Measurements from ENCODE around the gene ATP2A1. TPM values are rescaled to one million over a fixed set of nuclear protein-coding genes. Genes with fewer than 3 reads are reported as not detected.

The ATP2A1 gene
- total and polyA plus RNA-seq, 2 experiments from 2014 or later: 0.73 to 4.0 TPM

GRCh38 chr16:28924399-28924761 lies 46.1 kb downstream of the ATP2A1 start:
- Histone ChIP-seq H3K4me1 (ENCODE audit: insufficient read depth) (peaks cover 10% of the 10 kb centered on the region), H3K27me3 (ENCODE audit: insufficient read depth) (no peaks in the 10 kb centered on the region), H3K27ac (ENCODE audit: low read depth) (peak overlapping the region; percentile 94), H2AFZ (peak overlapping the region; percentile 95), H3K9me2 (ENCODE audit: insufficient read depth) (no peaks in the 10 kb centered on the region), H3K79me2 (replicated peaks; ENCODE audit: insufficient read depth) (0 out of 2 replicates have a peak, but pooled peaks cover 4% of the 10 kb centered on the region), H4K20me1 (replicated peaks; ENCODE audit: insufficient read depth) (no peaks in the 10 kb centered on the region; the same call in 1 of the 2 replicates), H3K36me3 (ENCODE audit: insufficient read depth) (no peaks in the 10 kb centered on the region), H3F3A (replicated peaks; ENCODE audit: low read depth) (peaks cover 20% of the 10 kb centered on the region), H3K4me2 (peak overlapping the region; percentile 97), H3K4me3 (peak overlapping the region; percentile 98)
- peak overlapping the region; percentile 96 for H3K27ac Mint-ChIP-seq
- ATAC-seq: no peak; the same call in 2 of the 3 replicates
- H3K4me1 Mint-ChIP-seq: peaks cover 11% of the 10 kb centered on the region
- H3K4me3 Mint-ChIP-seq: peak overlapping the region; percentile 95
- no peaks in the 10 kb centered on the region; the same call in 1 of the 3 replicates for H3K9me3 Mint-ChIP-seq
- DNase-seq (ENCODE audit: low spot score): no peak
- TF ChIP-seq ZNF114 (CRISPR knock-in tag; IDR thresholded peaks at IDR 0.05) (no peak), POLR2AphosphoS5 (IDR thresholded peaks at IDR 0.05; ENCODE audit: low read depth) (peak; percentile 66), ZNF331 (CRISPR knock-in tag; IDR thresholded peaks at IDR 0.05; ENCODE audit: low read depth) (no peak), REST (IDR thresholded peaks at IDR 0.05; ENCODE audit: unreplicated experiment) (no peak), ZNF462 (CRISPR knock-in tag; IDR thresholded peaks at IDR 0.05) (no peak), NANOG (IDR thresholded peaks at IDR 0.05; ENCODE audit: borderline replicate concordance) (no peak), CREB1 (CRISPR knock-in tag; IDR thresholded peaks at IDR 0.05; ENCODE audit: low read depth) (no peak), EZH2 (IDR thresholded peaks at IDR 0.05; ENCODE audit: low read depth, unreplicated experiment) (no peak), CTCF (conservative IDR thresholded peaks at IDR 0.05; ENCODE audit: low read depth in 2 of 2) (peak; percentile 27 to 30)
- peaks cover 10% of the 10 kb centered on the region; the same call in 2 of the 3 replicates for H3K36me3 Mint-ChIP-seq (ENCODE audit: low read depth)
- H3K27me3 Mint-ChIP-seq (ENCODE audit: insufficient read depth, low read depth, poor library complexity): peaks cover 14% of the 10 kb centered on the region

All from GM23338 (cell line).